ENCODE data around the gene KCNE1. TPM values are rescaled to one million over a fixed set of nuclear protein-coding genes. Genes with fewer than 3 reads are reported as not detected.
"Not testable (repeated sequence)": the region's sequence is repeated elsewhere in the genome, so short reads cannot be mapped to it uniquely, and the experiment has no call there.

The KCNE1 gene
- total RNA-seq, 4 donors from 2014 or later = 0.82 to 2.3 (median 0.83) TPM; not detected in 1

GRCh38 chr21:34443486-34443885 is 68.5 kb downstream of the KCNE1 start:
- WGBS, 2 donors = no CpG with 5 or more reads among the region's 4 CpGs
- H3K27ac ChIP-seq; H3K9me3 ChIP-seq; H3K4me1 ChIP-seq; DNase-seq; intact Hi-C loops (cut with DNase I); H3K4me3 ChIP-seq; H3K27me3 ChIP-seq; H3K36me3 ChIP-seq: not testable (repeated sequence)

- H3K9me3 ChIP-seq; intact Hi-C loops (cut with DNase I); DNase-seq; H3K36me3 ChIP-seq; H3K4me1 ChIP-seq; H3K27me3 ChIP-seq; H3K27ac ChIP-seq; H3K4me3 ChIP-seq: not testable (repeated sequence)
- WGBS, 2 donors = no CpG with 5 or more reads among the region's 5 CpGs
Observed at GRCh38 chr21:34429710-34430109, 82.3 kb downstream of the KCNE1 start.

- H3K27ac ChIP-seq; H3K4me3 ChIP-seq; DNase-seq; H3K36me3 ChIP-seq; H3K9me3 ChIP-seq; H3K27me3 ChIP-seq; H3K4me1 ChIP-seq; intact Hi-C loops (cut with DNase I): not testable (repeated sequence)
- no CpG with 5 or more reads among the region's 6 CpGs for WGBS, 2 donors
Observed at GRCh38 chr21:34428441-34428840, 83.6 kb downstream of the KCNE1 start.

- intact Hi-C loops (cut with DNase I); DNase-seq: not testable (repeated sequence)
- WGBS, 2 donors = no CpG with 5 or more reads among the region's 8 CpGs
Observed at GRCh38 chr21:34427339-34427738, 84.7 kb downstream of the KCNE1 start.

GRCh38 chr21:34423805-34424204 is 88.2 kb downstream of the KCNE1 start, which contains the start of gene SMIM34:
SMIM34 (minus strand) TSS chr21:34423951; CDS start chr21:34423839, 112 bp downstream.
- H3K9me3 ChIP-seq; H3K4me1 ChIP-seq; DNase-seq; H3K4me3 ChIP-seq; intact Hi-C loops (cut with DNase I); H3K27ac ChIP-seq; H3K36me3 ChIP-seq; H3K27me3 ChIP-seq: not testable (repeated sequence)
- no CpG with 5 or more reads among the region's 4 CpGs for WGBS, 2 donors

More at GRCh38 chr21:34427339-34427738, 84.7 kb downstream of the KCNE1 start:
- H3K27me3 ChIP-seq, H3K4me1 ChIP-seq, H3K36me3 ChIP-seq, H3K27ac ChIP-seq, H3K9me3 ChIP-seq, H3K4me3 ChIP-seq: not testable (repeated sequence)

- H3K4me1 ChIP-seq; H3K27me3 ChIP-seq; DNase-seq; H3K36me3 ChIP-seq; H3K4me3 ChIP-seq; H3K9me3 ChIP-seq; H3K27ac ChIP-seq; intact Hi-C loops (cut with DNase I): not testable (repeated sequence)
- no CpG with 5 or more reads among the region's 5 CpGs for WGBS, 2 donors
Observed at GRCh38 chr21:34417448-34418077, 94.4 kb downstream of the KCNE1 start.

GRCh38 chr21:34407294-34407693 is 104.7 kb downstream of the KCNE1 start:
- DNase-seq; intact Hi-C loops (cut with DNase I); H3K9me3 ChIP-seq; H3K4me1 ChIP-seq; H3K27me3 ChIP-seq; H3K36me3 ChIP-seq; H3K4me3 ChIP-seq; H3K27ac ChIP-seq: not testable (repeated sequence)
- WGBS, 2 donors = no CpG with 5 or more reads among the region's 9 CpGs

GRCh38 chr21:34406676-34407075 is 105.3 kb downstream of the KCNE1 start:
- H3K4me3 ChIP-seq; H3K9me3 ChIP-seq; H3K36me3 ChIP-seq; DNase-seq; H3K27me3 ChIP-seq; H3K27ac ChIP-seq; intact Hi-C loops (cut with DNase I); H3K4me1 ChIP-seq: not testable (repeated sequence)
- WGBS, 2 donors = no CpG with 5 or more reads among the region's 2 CpGs

- DNase-seq; H3K27me3 ChIP-seq; H3K36me3 ChIP-seq; intact Hi-C loops (cut with DNase I); H3K4me1 ChIP-seq; H3K27ac ChIP-seq; H3K9me3 ChIP-seq; H3K4me3 ChIP-seq: not testable (repeated sequence)
- no CpG with 5 or more reads among the region's 6 CpGs for WGBS, 2 donors
Observed at GRCh38 chr21:34406102-34406501, 105.9 kb downstream of the KCNE1 start.

GRCh38 chr21:34405686-34406085 is 106.3 kb downstream of the KCNE1 start:
- intact Hi-C loops (cut with DNase I); H3K27me3 ChIP-seq; H3K27ac ChIP-seq; H3K4me1 ChIP-seq; H3K9me3 ChIP-seq; H3K36me3 ChIP-seq; H3K4me3 ChIP-seq; DNase-seq: not testable (repeated sequence)
- no CpG with 5 or more reads among the region's 2 CpGs for WGBS, 2 donors

GRCh38 chr21:34404742-34405141 is 107.3 kb downstream of the KCNE1 start:
- DNase-seq; H3K27ac ChIP-seq; intact Hi-C loops (cut with DNase I); H3K4me1 ChIP-seq; H3K27me3 ChIP-seq; H3K4me3 ChIP-seq; H3K36me3 ChIP-seq; H3K9me3 ChIP-seq: not testable (repeated sequence)
- no CpG with 5 or more reads among the region's 5 CpGs for WGBS, 2 donors

- H3K4me1 ChIP-seq; H3K36me3 ChIP-seq; H3K9me3 ChIP-seq; DNase-seq; H3K4me3 ChIP-seq; H3K27me3 ChIP-seq; H3K27ac ChIP-seq; intact Hi-C loops (cut with DNase I): not testable (repeated sequence)
- no CpG with 5 or more reads among the region's 5 CpGs for WGBS, 2 donors
Observed at GRCh38 chr21:34400522-34400921, 111.5 kb downstream of the KCNE1 start.
